ENCODE measurements around the gene DUOX1. TPM values are rescaled to one million over a fixed set of nuclear protein-coding genes. Genes with fewer than 3 reads are reported as not detected.

Gene DUOX1
- total RNA-seq, 6 experiments from 2014 or later = 0.02 to 0.26 (median 0.12) TPM; not detected in 1

DNA sequence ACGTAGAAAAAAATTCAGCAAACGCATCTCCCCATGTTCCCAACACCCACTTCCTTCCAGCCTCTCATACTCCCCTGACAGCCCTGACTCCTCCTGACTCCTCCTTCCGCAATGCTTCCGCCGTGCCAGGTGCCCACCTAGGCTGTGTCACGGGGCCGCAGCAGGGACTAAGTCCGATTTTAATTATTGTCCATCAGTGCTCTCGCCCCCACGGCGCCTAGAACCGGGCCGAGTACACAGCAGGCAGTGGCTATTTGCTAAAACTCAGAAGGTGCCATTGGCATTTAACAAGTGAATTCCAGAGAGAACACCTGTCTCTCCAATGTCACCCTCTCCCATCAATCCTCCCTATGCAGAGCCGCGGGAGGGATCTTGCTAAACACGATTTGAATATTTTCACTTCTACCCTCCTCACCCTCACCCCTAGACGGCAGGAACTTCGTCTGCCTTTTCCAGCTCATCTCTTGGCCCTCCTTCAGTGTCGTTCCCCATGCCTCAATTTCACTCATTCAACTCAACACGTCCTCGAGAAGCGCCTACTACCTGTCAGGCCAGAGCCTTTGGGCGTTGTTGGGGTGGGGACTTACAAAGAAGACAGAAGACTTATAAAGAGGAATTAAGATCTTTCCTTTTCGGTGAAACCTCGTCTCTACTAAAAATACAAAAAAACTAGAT, 69.5 kb downstream of the DUOX1 start:
- H3K27ac Mint-ChIP-seq = no peak overlapping the region
- peaks cover 7% of the 10 kb centered on the region for H3K4me1 Mint-ChIP-seq (ENCODE audit: low read depth)
- no peak overlapping the region for H3K4me3 Mint-ChIP-seq
- H3K9me3 Mint-ChIP-seq = no peaks in the 10 kb centered on the region
- peaks cover 5% of the 10 kb centered on the region for H3K27me3 Mint-ChIP-seq (ENCODE audit: insufficient read depth)
- no peak for DNase-seq
- TF ChIP-seq, protein P1, sequence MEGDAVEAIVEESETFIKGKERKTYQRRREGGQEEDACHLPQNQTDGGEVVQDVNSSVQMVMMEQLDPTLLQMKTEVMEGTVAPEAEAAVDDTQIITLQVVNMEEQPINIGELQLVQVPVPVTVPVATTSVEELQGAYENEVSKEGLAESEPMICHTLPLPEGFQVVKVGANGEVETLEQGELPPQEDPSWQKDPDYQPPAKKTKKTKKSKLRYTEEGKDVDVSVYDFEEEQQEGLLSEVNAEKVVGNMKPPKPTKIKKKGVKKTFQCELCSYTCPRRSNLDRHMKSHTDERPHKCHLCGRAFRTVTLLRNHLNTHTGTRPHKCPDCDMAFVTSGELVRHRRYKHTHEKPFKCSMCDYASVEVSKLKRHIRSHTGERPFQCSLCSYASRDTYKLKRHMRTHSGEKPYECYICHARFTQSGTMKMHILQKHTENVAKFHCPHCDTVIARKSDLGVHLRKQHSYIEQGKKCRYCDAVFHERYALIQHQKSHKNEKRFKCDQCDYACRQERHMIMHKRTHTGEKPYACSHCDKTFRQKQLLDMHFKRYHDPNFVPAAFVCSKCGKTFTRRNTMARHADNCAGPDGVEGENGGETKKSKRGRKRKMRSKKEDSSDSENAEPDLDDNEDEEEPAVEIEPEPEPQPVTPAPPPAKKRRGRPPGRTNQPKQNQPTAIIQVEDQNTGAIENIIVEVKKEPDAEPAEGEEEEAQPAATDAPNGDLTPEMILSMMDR (IDR thresholded peaks at IDR 0.05) = peak; percentile 50
- H3K36me3 Mint-ChIP-seq (ENCODE audit: low read depth) = no peaks in the 10 kb centered on the region

GRCh38 chr15:45200001-45200798, 70.4 kb downstream of the DUOX1 start:
- Mint-ChIP-seq H3K27me3 (ENCODE audit: insufficient read depth) (peaks cover 6% of the 10 kb centered on the region), H3K27ac (no peak overlapping the region), H3K36me3 (ENCODE audit: low read depth) (no peaks in the 10 kb centered on the region), H3K9me3 (no peaks in the 10 kb centered on the region), H3K4me3 (no peak overlapping the region), H3K4me1 (ENCODE audit: low read depth) (peaks cover 7% of the 10 kb centered on the region)
- TF ChIP-seq, protein P1 (IDR thresholded peaks at IDR 0.05) = no peak
- DNase-seq = peak; percentile 98

DNA sequence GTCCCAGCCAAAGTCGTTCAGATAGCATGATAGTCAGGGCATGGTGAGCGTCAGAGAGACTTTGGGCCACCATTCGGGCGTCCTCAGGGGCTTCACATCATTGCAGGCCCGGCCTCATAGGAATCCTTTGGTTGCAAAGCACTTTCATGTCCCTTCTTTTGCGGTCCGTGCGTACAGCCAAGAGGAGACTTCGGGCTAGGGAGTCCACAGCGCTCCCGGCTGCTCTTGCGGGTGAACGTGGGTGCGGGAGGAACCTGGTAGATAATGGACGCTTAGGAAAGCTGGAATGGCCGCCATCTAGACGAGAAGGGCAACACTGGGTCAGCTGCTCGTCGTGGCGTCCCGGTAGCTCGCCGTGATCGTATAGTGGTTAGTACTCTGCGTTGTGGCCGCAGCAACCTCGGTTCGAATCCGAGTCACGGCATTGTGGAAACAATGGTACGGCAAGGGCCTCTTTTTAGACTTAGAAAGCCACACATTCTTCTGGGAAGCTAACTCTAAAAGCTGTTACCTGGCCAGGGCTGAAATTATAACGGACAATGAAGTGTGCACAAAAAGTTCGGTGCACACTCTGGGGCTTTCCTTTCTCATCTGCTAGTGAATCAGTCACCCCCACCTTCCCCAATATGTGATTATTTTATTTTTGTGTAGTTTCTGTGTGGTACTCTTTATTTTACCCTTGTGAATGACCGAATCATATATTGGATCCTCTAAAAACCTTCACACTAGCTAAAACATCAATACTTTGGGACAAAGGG, 71.2 kb downstream of the DUOX1 start:
- Mint-ChIP-seq H3K27me3 (ENCODE audit: insufficient read depth) (peaks cover 6% of the 10 kb centered on the region), H3K27ac (no peak overlapping the region), H3K36me3 (ENCODE audit: low read depth) (no peaks in the 10 kb centered on the region), H3K4me1 (ENCODE audit: low read depth) (peaks cover 7% of the 10 kb centered on the region), H3K9me3 (no peaks in the 10 kb centered on the region), H3K4me3 (no peak overlapping the region)
- peak; percentile 87 for DNase-seq
- TF ChIP-seq, protein P1 (IDR thresholded peaks at IDR 0.05) = no peak

- Mint-ChIP-seq H3K36me3 (ENCODE audit: low read depth) (no peaks in the 10 kb centered on the region), H3K27me3 (ENCODE audit: insufficient read depth) (peaks cover 6% of the 10 kb centered on the region), H3K4me3 (no peak overlapping the region), H3K27ac (no peak overlapping the region), H3K9me3 (no peaks in the 10 kb centered on the region), H3K4me1 (ENCODE audit: low read depth) (peaks cover 7% of the 10 kb centered on the region)
- no peak for DNase-seq
- TF ChIP-seq, protein P1 (IDR thresholded peaks at IDR 0.05) = no peak
Measured at GRCh38 chr15:45201557-45201859, 71.7 kb downstream of the DUOX1 start.

GRCh38 chr15:45201869-45202268, 72.1 kb downstream of the DUOX1 start:
- H3K9me3 Mint-ChIP-seq = no peaks in the 10 kb centered on the region
- H3K27me3 Mint-ChIP-seq (ENCODE audit: insufficient read depth) = peaks cover 8% of the 10 kb centered on the region
- TF ChIP-seq, protein P1 (IDR thresholded peaks at IDR 0.05) = no peak
- peaks cover 7% of the 10 kb centered on the region for H3K4me1 Mint-ChIP-seq (ENCODE audit: low read depth)
- DNase-seq = no peak
- H3K36me3 Mint-ChIP-seq (ENCODE audit: low read depth) = no peaks in the 10 kb centered on the region
- H3K4me3 Mint-ChIP-seq = no peak overlapping the region
- H3K27ac Mint-ChIP-seq = no peak overlapping the region

All from HFFc6 (cell line).